Smooth muscle cell (in vitro differentiated cells): ENCODE data around the gene GNAI2. TPM values are rescaled to one million over a fixed set of nuclear protein-coding genes. Genes with fewer than 3 reads are reported as not detected.

Experiments used
- DNase-seq: peaks from one replicate; lab custom pipeline; 2025; ENCODE audit not compliant: unreplicated experiment; lab: John Stamatoyannopoulos, UW
- H2AFZ ChIP-seq: fragments of 200-600 bp; sonication (generic); 2 replicates; pipeline ENCODE4 v1.6.0; 2016; ENCODE audit warnings: antibody characterized with exemption, low read depth, mild to moderate bottlenecking
- H3F3A ChIP-seq: fragments of 200-600 bp; sonication (generic); 2 replicates; pipeline ENCODE4 v1.6.0; 2017; ENCODE audit warnings: antibody characterized with exemption, low read depth
- H3K27ac ChIP-seq: fragments of 200-600 bp; sonication (generic); 2 replicates; pipeline ENCODE4 v1.5.1; 2016; ENCODE audit warnings: low read depth, mild to moderate bottlenecking
- H3K27me3 ChIP-seq: fragments of 200-600 bp; sonication (generic); 2 replicates; pipeline ENCODE4 v1.6.1; 2016; ENCODE audit warnings: low read depth, mild to moderate bottlenecking
- H3K36me3 ChIP-seq: fragments of 200-600 bp; sonication (generic); 2 replicates; pipeline ENCODE4 v1.5.1; 2016; ENCODE audit warnings: low read depth
- H3K4me1 ChIP-seq: fragments of 200-600 bp; sonication (generic); 2 replicates; pipeline ENCODE4 v1.5.1; 2016; ENCODE audit warnings: low read depth
- H3K4me2 ChIP-seq: fragments of 200-600 bp; sonication (generic); 2 replicates; pipeline ENCODE4 v1.6.0; 2016; ENCODE audit warnings: mild to moderate bottlenecking
- H3K4me3 ChIP-seq: fragments of 200-600 bp; sonication (generic); 2 replicates; pipeline ENCODE4 v1.5.1; 2016; ENCODE audit warnings: mild to moderate bottlenecking
- H3K79me2 ChIP-seq: fragments of 200-600 bp; sonication (generic); 2 replicates; pipeline ENCODE4 v1.6.0; 2016; ENCODE audit warnings: low read depth, mild to moderate bottlenecking
- H3K9ac ChIP-seq: fragments of 200-600 bp; sonication (generic); 2 replicates; pipeline ENCODE4 v1.6.0; 2016; ENCODE audit warnings: low read depth
- H3K9me3 ChIP-seq: fragments of 200-600 bp; sonication (generic); replicated peaks from 2 replicates; pipeline ENCODE4 v1.5.1; 2016; ENCODE audit warnings: low read depth
- H4K20me1 ChIP-seq: fragments of 200-600 bp; sonication (generic); 2 replicates; pipeline ENCODE4 v1.6.0; 2016; ENCODE audit warnings: low read depth
- CTCF ChIP-seq: fragments of 200-600 bp; sonication (generic); IDR thresholded peaks from 2 replicates; pipeline ENCODE4 v1.5.1; 2017; ENCODE audit warnings: borderline replicate concordance, mild to moderate bottlenecking, antibody characterized with exemption; ENCODE audit not compliant: insufficient read depth, poor library complexity, severe bottlenecking
- WGBS: methylation state at CpG from one replicate; pipeline ENCODE4 v1.1.7; 2016; ENCODE audit warnings: low lambda C conversion rate; 5-methylcytosine and 5-hydroxymethylcytosine counted together
- polyA plus RNA-seq: library from polyadenylated mRNA; unstranded; fragments of >200 nt; fragmentation: Nextera tagmentation; extraction: Ambion mirVana; gene quantifications from 2 replicates; pipeline ENCODE4 v1.2.1, GENCODE V29; 2016
- total RNA-seq: library from RNA; depleted of rRNA; stranded (reverse); fragments of >200 nt; gene quantifications from 2 replicates; pipeline ENCODE4 v1.2.3, GENCODE V29; 2014

Gene GNAI2
- total and polyA plus RNA-seq, 2 experiments from 2014 or later = 209 to 454 TPM

DNA sequence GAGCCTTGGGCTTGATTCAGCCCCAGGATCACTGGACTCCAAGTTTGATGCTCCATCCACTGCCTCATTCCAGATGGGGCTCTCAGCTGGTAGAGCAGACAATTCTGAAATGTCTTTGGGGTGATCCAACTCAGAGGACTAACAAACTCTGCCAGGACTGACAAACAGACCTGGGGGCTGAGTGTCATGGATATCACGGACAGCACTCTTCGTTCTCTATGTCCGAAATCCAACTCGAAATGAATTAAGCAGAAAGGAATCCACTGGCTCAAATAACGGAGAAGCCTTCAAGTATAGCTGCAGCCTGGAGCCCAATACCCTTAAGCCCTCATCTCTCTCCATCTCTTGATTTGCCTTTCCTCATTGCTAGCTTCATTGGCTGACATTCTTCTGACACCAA lies 16.7 kb upstream of the GNAI2 start:
- H3K9ac ChIP-seq = no peak overlapping the region

GRCh38 chr3:50220109-50220508 lies 15.9 kb upstream of the GNAI2 start:
- Histone ChIP-seq H3K27me3 (no peaks in the 10 kb centered on the region), H3K27ac (no peak overlapping the region), H3K36me3 (no peaks in the 10 kb centered on the region), H4K20me1 (no peaks in the 10 kb centered on the region), H3K4me3 (no peak overlapping the region), H3K9ac (no peak overlapping the region), H3K4me2 (no peak overlapping the region), H3K9me3 (no peaks in the 10 kb centered on the region), H3K4me1 (no peaks in the 10 kb centered on the region), H3F3A (no peaks in the 10 kb centered on the region), H3K79me2 (no peaks in the 10 kb centered on the region), H2AFZ (no peak overlapping the region)
- no peak for TF ChIP-seq CTCF
- no peak for DNase-seq
- 89% methylated on average over 6 of the region's 6 CpGs for WGBS

More for the DNA sequence above, 16.7 kb upstream of the GNAI2 start:
- DNase-seq = no peak
- WGBS = 93% methylated on average over 5 of the region's 5 CpGs
- Histone ChIP-seq H3K79me2 (no peaks in the 10 kb centered on the region), H3K27ac (no peak overlapping the region), H3K9me3 (no peaks in the 10 kb centered on the region), H3F3A (no peaks in the 10 kb centered on the region), H3K4me2 (no peak overlapping the region), H2AFZ (no peak overlapping the region), H4K20me1 (no peaks in the 10 kb centered on the region), H3K36me3 (no peaks in the 10 kb centered on the region), H3K27me3 (no peaks in the 10 kb centered on the region), H3K4me1 (no peaks in the 10 kb centered on the region), H3K4me3 (no peak overlapping the region)
- no peak for TF ChIP-seq CTCF

GRCh38 chr3:50221051-50221410 lies 15.0 kb upstream of the GNAI2 start:
- H4K20me1 ChIP-seq = no peaks in the 10 kb centered on the region
- H3K9ac ChIP-seq = no peak overlapping the region
- H3K4me1 ChIP-seq = no peaks in the 10 kb centered on the region
- 91% methylated on average over 4 of the region's 4 CpGs for WGBS
- no peaks in the 10 kb centered on the region for H3K79me2 ChIP-seq
- no peaks in the 10 kb centered on the region for H3K27me3 ChIP-seq
- no peak overlapping the region for H3K27ac ChIP-seq
- no peak overlapping the region for H3K4me3 ChIP-seq
- no peaks in the 10 kb centered on the region for H3K36me3 ChIP-seq
- DNase-seq = no peak
- no peaks in the 10 kb centered on the region for H3K9me3 ChIP-seq
- no peak overlapping the region for H2AFZ ChIP-seq
- H3K4me2 ChIP-seq = no peak overlapping the region
- no peak for TF ChIP-seq CTCF
- H3F3A ChIP-seq = no peaks in the 10 kb centered on the region

DNA sequence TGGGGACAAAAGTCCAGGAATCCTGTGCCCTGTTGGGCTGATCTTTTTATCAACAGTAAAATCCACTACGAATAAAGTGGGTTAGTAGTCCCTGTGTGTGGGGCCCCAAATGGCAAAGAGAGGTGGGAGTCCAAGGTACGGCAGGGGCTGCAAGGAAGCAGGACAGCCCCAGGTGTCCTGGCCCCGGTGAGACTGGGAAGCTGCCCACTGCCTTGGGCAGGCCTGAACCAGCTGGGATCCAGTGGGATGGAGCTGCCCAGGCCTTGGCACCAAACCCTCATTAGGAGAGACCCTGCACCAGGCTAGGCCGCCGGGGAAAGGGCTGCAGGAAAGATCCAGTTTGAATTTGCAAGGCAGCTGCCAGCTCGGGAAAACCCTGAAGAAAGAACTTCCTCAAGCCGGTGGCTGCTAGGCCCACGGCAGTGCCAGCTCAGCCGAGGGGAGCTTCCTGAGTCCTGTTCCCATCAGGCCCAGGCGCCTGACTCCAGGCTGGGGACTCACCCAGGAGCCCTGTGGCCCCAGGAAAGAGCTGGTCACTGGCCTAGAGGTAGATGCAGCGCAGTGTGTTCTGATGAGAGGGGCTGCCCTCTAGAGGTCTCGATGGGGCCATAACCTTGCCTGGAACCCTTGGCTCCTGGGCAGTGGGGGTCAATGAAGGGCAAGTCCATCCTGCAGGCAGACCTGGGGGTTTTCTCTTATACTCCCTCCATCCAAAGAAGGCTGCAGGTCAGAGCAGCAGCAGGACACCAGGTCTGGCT lies 14.4 kb upstream of the GNAI2 start:
- H3K9me3 ChIP-seq = no peaks in the 10 kb centered on the region
- H3K9ac ChIP-seq = no peak overlapping the region
- no peaks in the 10 kb centered on the region for H3K27me3 ChIP-seq
- WGBS = 72% methylated on average over 12 of the region's 12 CpGs
- no peaks in the 10 kb centered on the region for H3K79me2 ChIP-seq
- no peak for TF ChIP-seq CTCF
- no peaks in the 10 kb centered on the region for H4K20me1 ChIP-seq
- no peaks in the 10 kb centered on the region for H3F3A ChIP-seq
- H2AFZ ChIP-seq = no peak overlapping the region
- no peak for DNase-seq
- no peaks in the 10 kb centered on the region for H3K4me1 ChIP-seq
- no peak overlapping the region for H3K4me3 ChIP-seq
- H3K36me3 ChIP-seq = no peaks in the 10 kb centered on the region
- H3K27ac ChIP-seq = no peak overlapping the region
- H3K4me2 ChIP-seq = no peak overlapping the region
